ENCODE measurements around the gene FBXO24.
A peak's percentile ranks its signal among the peaks of the same experiment; 100 is the strongest.

GRCh38 chr7:100586266-100587025, at the start of gene FBXO24:
- TF ChIP-seq CTCF (IDR thresholded peaks at IDR 0.05) (no peak), POLR2A (IDR thresholded peaks at IDR 0.05) (peak; percentile 51 to 55)
